Cardiac septum (tissue), 1 donor: ENCODE results near the gene STARD3. TPM values are rescaled to one million over a fixed set of nuclear protein-coding genes. Genes with fewer than 3 reads are reported as not detected.
A peak's percentile ranks its signal among the peaks of the same experiment; 100 is the strongest.
"Not testable (repeated sequence)": the region's sequence is repeated elsewhere in the genome, so short reads cannot be mapped to it uniquely, and the experiment has no call there.

Experiments used
- DNase-seq: peaks from one replicate; pipeline ENCODE4 v3.0.0-alpha.2; 2020; ENCODE audit warnings: low spot score
- intact Hi-C: fragments of 100-400 bp; cut with DNase I; formaldehyde crosslinking; loops from one replicate; pipeline ENCODE4 v1.14.0; 2022
- total RNA-seq: library from RNA; stranded (reverse); fragmentation: NEBNext Ultra II Directional; extraction: Animal tissue kit (Norgen Biotek cat#: 25700); gene quantifications from one replicate; pipeline ENCODE4 v1.2.1, GENCODE V29; 2021
- donor health status: DM: no; HTN: no; CAD: no.

STARD3 gene
- total RNA-seq, 1 donor from 2014 or later: 21.9 TPM

- intact Hi-C loops: no loop called here
- DNase-seq: no peak
Observed at GRCh38 chr17:39677072-39677471, 40.1 kb downstream of the STARD3 start.

DNA sequence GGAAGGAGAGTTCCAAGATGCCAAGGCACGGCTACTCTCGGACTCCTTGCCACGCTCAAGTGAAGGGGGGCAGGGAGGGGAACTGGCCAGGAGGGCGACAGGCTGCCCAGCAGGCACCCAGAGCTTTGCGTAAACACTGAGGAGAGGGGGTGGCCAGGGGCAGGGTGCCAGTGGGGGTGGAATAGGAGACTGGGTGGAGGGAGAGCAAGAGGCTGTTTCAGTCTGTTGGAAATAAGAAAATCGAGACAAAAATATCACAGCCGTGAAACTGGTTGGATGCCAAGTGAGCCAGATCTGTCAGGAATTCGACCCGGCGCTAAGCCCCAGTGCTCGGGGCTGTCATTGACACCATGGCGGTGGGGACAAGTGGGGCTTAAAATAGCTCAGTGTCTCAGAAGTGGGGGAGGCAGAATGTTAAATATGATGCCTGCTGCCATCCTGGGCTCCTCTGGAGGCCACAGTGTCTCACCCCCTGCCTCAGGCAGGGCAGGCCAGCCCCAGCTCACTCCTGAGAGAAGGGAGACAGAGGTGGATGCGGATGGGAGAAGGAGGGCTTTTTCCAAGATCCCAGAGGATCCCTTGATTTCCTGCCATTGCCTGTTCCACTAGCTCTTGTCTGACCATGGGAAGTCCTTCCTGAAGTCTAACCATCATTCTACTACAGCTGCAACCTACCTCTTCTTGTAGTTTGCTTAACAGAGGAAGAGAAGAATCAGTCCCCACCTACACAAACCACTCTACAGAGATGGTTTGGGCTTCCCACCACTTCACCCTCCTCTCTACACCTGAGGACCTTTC is 40.8 kb downstream of the STARD3 start:
- DNase-seq: no peak
- intact Hi-C loops: loop anchor here (2.0 kb wide), 1 partner anchor 13 kb away; the partner anchor contains the start of gene TCAP

- intact Hi-C loops: loop anchor here (2.0 kb wide), 1 partner anchor 14 kb away; the partner anchor contains the start of gene TCAP
- DNase-seq: no peak
Observed at GRCh38 chr17:39678340-39679116, 41.6 kb downstream of the STARD3 start.

- intact Hi-C loops: loop anchor here (2.0 kb wide), 1 partner anchor 15 kb away; the partner anchor contains the start of gene TCAP
- DNase-seq: no peak
Observed at GRCh38 chr17:39679521-39680192, 42.7 kb downstream of the STARD3 start.

DNA sequence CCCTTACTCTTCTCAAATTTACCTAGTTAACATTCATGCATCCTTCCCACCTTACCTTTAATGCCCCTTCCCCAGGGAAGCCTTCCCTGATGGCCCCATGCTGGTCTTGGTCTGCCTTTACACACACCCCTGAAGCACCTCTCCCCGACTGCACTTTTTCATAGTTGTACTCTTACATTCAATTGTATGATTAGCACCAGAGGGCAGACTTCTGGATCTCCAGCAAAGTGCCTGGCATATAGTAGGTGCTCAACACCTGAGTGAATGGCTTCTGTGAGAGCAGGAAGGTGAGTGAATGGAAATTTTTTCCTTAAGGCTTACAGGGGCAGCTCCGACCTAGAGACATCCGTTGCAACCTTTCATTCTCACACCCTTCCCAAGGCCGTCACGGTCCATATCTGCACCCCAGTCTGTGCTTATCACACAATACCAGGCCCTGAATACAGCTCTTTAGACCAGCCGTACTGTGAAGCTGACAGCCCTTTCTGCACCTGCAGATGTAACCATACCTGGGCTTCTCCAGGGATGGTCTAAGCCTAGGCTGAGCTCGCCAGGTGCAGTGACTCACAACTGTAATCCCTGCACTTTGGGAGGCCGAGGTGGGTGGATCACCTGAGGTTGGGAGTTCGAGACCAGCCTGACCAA is 46.5 kb downstream of the STARD3 start:
- no peak for DNase-seq
- intact Hi-C loops: no loop called here

- intact Hi-C loops: no loop called here
Observed at GRCh38 chr17:39684369-39685192, 47.6 kb downstream of the STARD3 start.

GRCh38 chr17:39687101-39687545 is 50.2 kb downstream of the STARD3 start:
- intact Hi-C loops: no loop called here
- no peak for DNase-seq

More at GRCh38 chr17:39684369-39685192, 47.6 kb downstream of the STARD3 start:
- DNase-seq: no peak

GRCh38 chr17:39687546-39688474 is 50.9 kb downstream of the STARD3 start, which contains the start of gene PGAP3:
TSS of gene PGAP3 (minus strand) at chr17:39688057. CDS start at chr17:39688014, 43 bp downstream.
- intact Hi-C loops: no loop called here
- DNase-seq: peak; percentile 87

DNA sequence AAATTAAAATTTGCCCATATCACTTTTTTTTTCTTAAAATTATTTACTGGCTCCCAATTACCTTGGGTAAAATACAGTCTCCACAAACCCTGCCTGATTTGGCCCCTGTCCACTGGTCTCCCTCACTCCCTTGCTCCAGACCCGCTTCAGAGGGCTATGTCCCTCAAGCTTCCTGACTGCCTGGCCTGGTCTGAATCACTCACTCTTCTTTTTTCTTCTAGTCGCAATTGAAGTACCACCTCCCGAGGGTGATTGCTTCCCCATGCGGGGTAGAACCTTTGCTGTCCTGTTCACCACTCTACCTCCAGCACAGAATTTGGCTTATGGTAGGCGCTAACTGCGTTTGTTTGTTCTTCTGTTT is 51.5 kb downstream of the STARD3 start:
- intact Hi-C loops: no loop called here
- no peak for DNase-seq

DNA sequence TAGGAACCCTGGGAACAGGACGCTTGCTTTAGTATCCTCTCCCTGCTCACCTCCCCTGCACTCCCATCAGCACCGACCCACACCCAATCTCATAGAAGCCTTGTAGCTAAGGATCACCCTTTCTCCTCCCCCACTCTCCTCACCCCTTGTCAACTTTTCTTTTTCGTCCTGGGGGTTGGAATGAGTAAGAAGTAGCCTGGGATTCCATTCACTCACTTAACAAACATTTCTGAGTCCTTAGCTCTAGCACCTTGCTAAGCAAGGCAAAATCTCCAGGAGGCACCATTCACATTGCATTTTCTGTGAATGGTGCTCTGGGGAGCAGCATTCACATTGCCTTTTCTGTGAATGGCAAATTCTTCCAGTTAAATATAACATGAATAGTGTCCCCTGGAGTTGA is 52.0 kb downstream of the STARD3 start:
- intact Hi-C loops: no loop called here
- DNase-seq: no peak

- no peak for DNase-seq
Observed at GRCh38 chr17:39694593-39694992, 57.6 kb downstream of the STARD3 start.

DNA sequence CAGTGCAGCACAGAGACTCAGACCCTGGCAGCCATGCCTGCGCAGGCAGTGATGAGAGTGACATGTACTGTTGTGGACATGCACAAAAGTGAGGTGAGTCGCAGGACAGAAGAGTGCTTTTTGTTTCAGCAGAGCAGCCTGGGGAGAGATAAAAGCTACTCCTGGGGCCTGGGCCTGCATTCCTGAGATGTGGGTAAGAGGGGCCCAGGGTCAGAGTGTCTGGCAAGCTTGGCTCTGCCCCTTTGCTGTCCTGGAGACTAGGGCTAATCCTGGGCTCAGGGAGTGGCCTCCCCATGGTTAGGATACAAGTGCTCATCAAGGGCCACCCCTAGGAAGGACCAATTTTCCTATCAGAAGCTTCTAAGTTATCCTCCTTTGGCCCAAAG is 58.1 kb downstream of the STARD3 start:
- DNase-seq: no peak
- intact Hi-C loops: no loop called here

More at GRCh38 chr17:39694593-39694992, 57.6 kb downstream of the STARD3 start:
- intact Hi-C loops: no loop called here

DNA sequence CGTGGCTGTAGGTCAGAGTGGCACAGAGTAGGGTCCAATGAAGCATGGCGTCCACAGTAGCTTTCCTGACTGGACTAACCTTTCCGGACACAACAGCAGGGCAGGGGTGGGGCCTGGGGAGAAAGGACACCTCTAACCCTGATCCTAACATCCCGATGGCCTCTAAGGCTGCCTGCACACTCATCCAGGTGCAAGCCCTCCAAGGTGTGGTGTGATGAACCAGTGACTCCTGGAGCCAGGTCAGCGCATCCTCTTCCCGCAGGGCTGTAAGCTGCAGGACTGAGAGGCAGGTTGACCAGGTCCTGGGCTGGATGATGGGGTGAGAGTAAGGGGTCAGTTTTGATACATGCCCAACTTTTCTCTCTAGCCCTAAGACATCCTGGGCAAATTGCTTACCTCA is 59.8 kb downstream of the STARD3 start:
- no peak for DNase-seq
- intact Hi-C loops: no loop called here

GRCh38 chr17:39697961-39698360 is 61.0 kb downstream of the STARD3 start:
- no peak for DNase-seq
- intact Hi-C loops: no loop called here

- intact Hi-C loops: not testable (repeated sequence)
Observed at GRCh38 chr17:39699157-39699817, 62.3 kb downstream of the STARD3 start.

GRCh38 chr17:39699818-39700147 is 62.8 kb downstream of the STARD3 start, which contains the start of gene ERBB2:
TSS of gene ERBB2 (plus strand) at chr17:39700064. CDS start at chr17:39700239, 175 bp downstream.
- no peak for DNase-seq
- intact Hi-C loops: no loop called here

More at GRCh38 chr17:39699157-39699817, 62.3 kb downstream of the STARD3 start:
- DNase-seq: not testable (repeated sequence)
